Gastroesophageal sphincter (tissue), 4 donors: ENCODE measurements around the gene ABHD1. TPM values are rescaled to one million over a fixed set of nuclear protein-coding genes. Genes with fewer than 3 reads are reported as not detected.

ENCODE experiments used
- ATAC-seq: fragments of 150-250 bp; one replicate; pipeline ENCODE4 v1.9.1; 2016; ENCODE audit warnings: mild to moderate bottlenecking, moderate library complexity
- H3K27ac ChIP-seq, 4 donors: fragments of 200-600 bp; sonication (generic) in 3 of 4; 1 replicate in 3 of 4; 2 replicates in 1 of 4; pipeline ENCODE4 v1.5.1; 2016 to 2019
- H3K27me3 ChIP-seq: fragments of 200-600 bp; sonication (generic); one replicate; pipeline ENCODE4 v1.5.1; 2019
- H3K36me3 ChIP-seq, 2 donors: fragments of 200-600 bp; sonication (generic); one replicate each; pipeline ENCODE4 v1.5.1; 2019; ENCODE audit warnings: control low read depth in 1 of 2
- H3K4me1 ChIP-seq, 3 donors: fragments of 200-600 bp; sonication (generic); 1 replicate in 2 of 3; 2 replicates in 1 of 3; pipeline ENCODE4 v1.5.1; 2016 to 2019; ENCODE audit warnings: control low read depth in 2 of 3
- H3K4me3 ChIP-seq, 2 donors: fragments of 200-600 bp; sonication (generic); one replicate each; pipeline ENCODE4 v1.5.1; 2019; ENCODE audit warnings: mild to moderate bottlenecking in 1 of 2, moderate library complexity in 1 of 2
- H3K9me3 ChIP-seq, 3 donors: fragments of 200-600 bp; sonication (generic); one replicate each; pipeline ENCODE4 v1.5.1; 2017 to 2019; ENCODE audit warnings: control low read depth in 2 of 3
- CTCF ChIP-seq, 4 experiments: fragments of 200-600 bp in 2 of 4; fragments of 450-650 bp in 2 of 4; sonication (generic) in 1 of 4; IDR thresholded peaks; one replicate each; pipeline ENCODE4 v1.5.1; 2017 to 2019; ENCODE audit warnings: antibody characterized with exemption in 4 of 4, mild to moderate bottlenecking in 2 of 4, moderate library complexity in 2 of 4
- EP300 ChIP-seq: sonication (generic); formaldehyde crosslinking; IDR thresholded peaks from one replicate; pipeline ENCODE4 v1.6.1; 2017; ENCODE audit warnings: antibody characterized with exemption, mild to moderate bottlenecking
- POLR2A ChIP-seq, 2 donors: fragments of 450-650 bp; IDR thresholded peaks; one replicate each; pipeline ENCODE4 v1.6.1; 2017; ENCODE audit warnings: antibody characterized with exemption in 2 of 2, mild to moderate bottlenecking in 2 of 2, moderate library complexity in 1 of 2
- POLR2AphosphoS5 ChIP-seq: sonication (generic); formaldehyde crosslinking; IDR thresholded peaks from one replicate; pipeline ENCODE4 v1.6.1; 2017; ENCODE audit warnings: antibody characterized with exemption
- WGBS, 2 donors: methylation state at CpG; one replicate each; pipeline ENCODE4 v1.1.5; 2018; ENCODE audit warnings: low coverage in 1 of 2; 5-methylcytosine and 5-hydroxymethylcytosine counted together
- total RNA-seq, 4 donors: library from RNA; depleted of rRNA; stranded (reverse); fragments of >200 nt; gene quantifications; one replicate each; pipeline ENCODE4 v1.1.0, GENCODE V29; 2016

ABHD1 gene
- total RNA-seq, 4 donors from 2014 or later = 1.5 TPM; not detected in 3

- peaks cover 2 to 98% (median 49%) of the 10 kb centered on the region in 3 donors for H3K4me1 ChIP-seq
- H3K36me3 ChIP-seq = peaks cover 0 to 19% of the 10 kb centered on the region in 2 donors
- peak; percentile 87 for ATAC-seq
- peak within 1 kb of the TSS; percentile 63 to 81 for H3K4me3 ChIP-seq
- no peaks in the 10 kb centered on the region for H3K27me3 ChIP-seq
- H3K27ac ChIP-seq = peak within 1 kb of the TSS; percentile 93 to 98 (median 96)
- WGBS, 2 donors = 4% methylated on average over 22 to 23 of the region's 41 CpGs
- TF ChIP-seq EP300 (no peak), POLR2AphosphoS5 (peak; percentile 63), CTCF (IDR thresholded peaks at IDR 0.05) (peak in 2 of 4 experiments; percentile 4 to 16), POLR2A (IDR thresholded peaks at IDR 0.05) (peak; percentile 31 to 51)
- no peaks in the 10 kb centered on the region for H3K9me3 ChIP-seq
Observed at GRCh38 chr2:27078267-27079194, 45.1 kb upstream of the ABHD1 start, which contains the start of gene EMILIN1. Gene EMILIN1 (plus strand): TSS chr2:27078615. CDS start chr2:27079066, 451 bp downstream.

GRCh38 chr2:27079233-27080139 lies 44.1 kb upstream of the ABHD1 start:
- WGBS, 2 donors = 23% methylated on average over 6 of the region's 14 CpGs; no CpG with 5 or more reads in 1 of the 2 donors
- Histone ChIP-seq H3K27ac (peak overlapping the region; percentile 93 to 98 (median 96)), H3K9me3 (no peaks in the 10 kb centered on the region), H3K36me3 (peaks cover 0 to 19% of the 10 kb centered on the region in 2 donors), H3K27me3 (no peaks in the 10 kb centered on the region), H3K4me1 (peaks cover 2 to 98% (median 43%) of the 10 kb centered on the region in 3 donors), H3K4me3 (peak overlapping the region; percentile 63 to 81)
- ATAC-seq = no peak
- no peak for TF ChIP-seq POLR2AphosphoS5
- no peak for TF ChIP-seq CTCF (IDR thresholded peaks at IDR 0.05)
- TF ChIP-seq EP300 = no peak
- no peak for TF ChIP-seq POLR2A (IDR thresholded peaks at IDR 0.05)

- H3K4me1 ChIP-seq = peaks cover 3 to 98% (median 38%) of the 10 kb centered on the region in 3 donors
- WGBS, 2 donors = 20% methylated on average over 1 of the region's 7 CpGs; no CpG with 5 or more reads in 1 of the 2 donors
Observed at GRCh38 chr2:27080140-27080469, 43.5 kb upstream of the ABHD1 start.

GRCh38 chr2:27080603-27080936 lies 43.0 kb upstream of the ABHD1 start:
- H3K27me3 ChIP-seq = no peaks in the 10 kb centered on the region
- peaks cover 0 to 19% of the 10 kb centered on the region in 2 donors for H3K36me3 ChIP-seq
- TF ChIP-seq EP300 (no peak), CTCF (IDR thresholded peaks at IDR 0.05) (no peak), POLR2A (IDR thresholded peaks at IDR 0.05) (no peak), POLR2AphosphoS5 (no peak)
- H3K9me3 ChIP-seq = no peaks in the 10 kb centered on the region
- H3K4me3 ChIP-seq = peak overlapping the region; percentile 63 to 81
- peaks cover 6 to 98% (median 38%) of the 10 kb centered on the region in 3 donors for H3K4me1 ChIP-seq
- WGBS, 2 donors = no CpG with 5 or more reads among the region's 14 CpGs
- ATAC-seq = no peak
- H3K27ac ChIP-seq = peak overlapping the region; percentile 93 to 98 (median 96)

More at GRCh38 chr2:27080140-27080469, 43.5 kb upstream of the ABHD1 start:
- TF ChIP-seq CTCF (IDR thresholded peaks at IDR 0.05) (no peak), EP300 (no peak), POLR2A (IDR thresholded peaks at IDR 0.05) (no peak), POLR2AphosphoS5 (no peak)
- Histone ChIP-seq H3K36me3 (peaks cover 0 to 19% of the 10 kb centered on the region in 2 donors), H3K27me3 (no peaks in the 10 kb centered on the region), H3K4me3 (peak overlapping the region; percentile 63 to 81), H3K9me3 (no peaks in the 10 kb centered on the region), H3K27ac (peak overlapping the region; percentile 93 to 98 (median 96))
- ATAC-seq = no peak
